Liver (tissue), 3 donors: ENCODE measurements around the gene TAAR8.

Source experiments
- GABPA ChIP-seq, 2 donors: IDR thresholded peaks in 1 of 2; conservative IDR thresholded peaks in 1 of 2; 2 replicates each; pipeline ENCODE4 v1.6.1; 2016; ENCODE audit warnings: antibody characterized with exemption in 2 of 2, mild to moderate bottlenecking in 1 of 2, moderate library complexity in 1 of 2
- JUND ChIP-seq, 2 donors: IDR thresholded peaks; 2 replicates each; pipeline ENCODE4 v1.6.1; 2016; ENCODE audit warnings: antibody characterized with exemption in 2 of 2
- TAF1 ChIP-seq: conservative IDR thresholded peaks from 2 replicates; pipeline ENCODE4 v1.6.1; 2016; ENCODE audit warnings: antibody characterized with exemption, mild to moderate bottlenecking
- TF ChIP-seq, protein P1 (sequence below): fragments of 150-350 bp; IDR thresholded peaks from 2 replicates; pipeline ENCODE4 v1.5.1; 2017; ENCODE audit warnings: improper control_type of control experiment, low read depth, low read length; ENCODE audit not compliant: missing input control
- donor health status: healthy.
- donor health status: healthy.

- TF ChIP-seq TAF1, result no peak
- TF ChIP-seq, protein P1, sequence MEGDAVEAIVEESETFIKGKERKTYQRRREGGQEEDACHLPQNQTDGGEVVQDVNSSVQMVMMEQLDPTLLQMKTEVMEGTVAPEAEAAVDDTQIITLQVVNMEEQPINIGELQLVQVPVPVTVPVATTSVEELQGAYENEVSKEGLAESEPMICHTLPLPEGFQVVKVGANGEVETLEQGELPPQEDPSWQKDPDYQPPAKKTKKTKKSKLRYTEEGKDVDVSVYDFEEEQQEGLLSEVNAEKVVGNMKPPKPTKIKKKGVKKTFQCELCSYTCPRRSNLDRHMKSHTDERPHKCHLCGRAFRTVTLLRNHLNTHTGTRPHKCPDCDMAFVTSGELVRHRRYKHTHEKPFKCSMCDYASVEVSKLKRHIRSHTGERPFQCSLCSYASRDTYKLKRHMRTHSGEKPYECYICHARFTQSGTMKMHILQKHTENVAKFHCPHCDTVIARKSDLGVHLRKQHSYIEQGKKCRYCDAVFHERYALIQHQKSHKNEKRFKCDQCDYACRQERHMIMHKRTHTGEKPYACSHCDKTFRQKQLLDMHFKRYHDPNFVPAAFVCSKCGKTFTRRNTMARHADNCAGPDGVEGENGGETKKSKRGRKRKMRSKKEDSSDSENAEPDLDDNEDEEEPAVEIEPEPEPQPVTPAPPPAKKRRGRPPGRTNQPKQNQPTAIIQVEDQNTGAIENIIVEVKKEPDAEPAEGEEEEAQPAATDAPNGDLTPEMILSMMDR, result no peak
- no peak for TF ChIP-seq JUND (IDR thresholded peaks at IDR 0.05)
- no peak for TF ChIP-seq GABPA (IDR thresholded peaks at IDR 0.05 in 1 of 2, conservative IDR thresholded peaks at IDR 0.05 in 1 of 2)
Measured at GRCh38 chr6:132569170-132569569, 16.7 kb downstream of the TAAR8 start.
